Measurements from ENCODE around the gene CERKL.

GRCh38 chr2:181670632-181671031 lies 13.7 kb upstream of the CERKL start:
- TF ChIP-seq, protein P1, sequence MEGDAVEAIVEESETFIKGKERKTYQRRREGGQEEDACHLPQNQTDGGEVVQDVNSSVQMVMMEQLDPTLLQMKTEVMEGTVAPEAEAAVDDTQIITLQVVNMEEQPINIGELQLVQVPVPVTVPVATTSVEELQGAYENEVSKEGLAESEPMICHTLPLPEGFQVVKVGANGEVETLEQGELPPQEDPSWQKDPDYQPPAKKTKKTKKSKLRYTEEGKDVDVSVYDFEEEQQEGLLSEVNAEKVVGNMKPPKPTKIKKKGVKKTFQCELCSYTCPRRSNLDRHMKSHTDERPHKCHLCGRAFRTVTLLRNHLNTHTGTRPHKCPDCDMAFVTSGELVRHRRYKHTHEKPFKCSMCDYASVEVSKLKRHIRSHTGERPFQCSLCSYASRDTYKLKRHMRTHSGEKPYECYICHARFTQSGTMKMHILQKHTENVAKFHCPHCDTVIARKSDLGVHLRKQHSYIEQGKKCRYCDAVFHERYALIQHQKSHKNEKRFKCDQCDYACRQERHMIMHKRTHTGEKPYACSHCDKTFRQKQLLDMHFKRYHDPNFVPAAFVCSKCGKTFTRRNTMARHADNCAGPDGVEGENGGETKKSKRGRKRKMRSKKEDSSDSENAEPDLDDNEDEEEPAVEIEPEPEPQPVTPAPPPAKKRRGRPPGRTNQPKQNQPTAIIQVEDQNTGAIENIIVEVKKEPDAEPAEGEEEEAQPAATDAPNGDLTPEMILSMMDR (IDR thresholded peaks at IDR 0.05), result no peak
- no peak for TF ChIP-seq POLR2A (IDR thresholded peaks at IDR 0.05)
